ENCODE measurements around the gene OSTN. TPM values are rescaled to one million over a fixed set of nuclear protein-coding genes. Genes with fewer than 3 reads are reported as not detected.

The OSTN gene
- total and polyA plus RNA-seq, 10 donors = 0.03 TPM; not detected in 9

DNA sequence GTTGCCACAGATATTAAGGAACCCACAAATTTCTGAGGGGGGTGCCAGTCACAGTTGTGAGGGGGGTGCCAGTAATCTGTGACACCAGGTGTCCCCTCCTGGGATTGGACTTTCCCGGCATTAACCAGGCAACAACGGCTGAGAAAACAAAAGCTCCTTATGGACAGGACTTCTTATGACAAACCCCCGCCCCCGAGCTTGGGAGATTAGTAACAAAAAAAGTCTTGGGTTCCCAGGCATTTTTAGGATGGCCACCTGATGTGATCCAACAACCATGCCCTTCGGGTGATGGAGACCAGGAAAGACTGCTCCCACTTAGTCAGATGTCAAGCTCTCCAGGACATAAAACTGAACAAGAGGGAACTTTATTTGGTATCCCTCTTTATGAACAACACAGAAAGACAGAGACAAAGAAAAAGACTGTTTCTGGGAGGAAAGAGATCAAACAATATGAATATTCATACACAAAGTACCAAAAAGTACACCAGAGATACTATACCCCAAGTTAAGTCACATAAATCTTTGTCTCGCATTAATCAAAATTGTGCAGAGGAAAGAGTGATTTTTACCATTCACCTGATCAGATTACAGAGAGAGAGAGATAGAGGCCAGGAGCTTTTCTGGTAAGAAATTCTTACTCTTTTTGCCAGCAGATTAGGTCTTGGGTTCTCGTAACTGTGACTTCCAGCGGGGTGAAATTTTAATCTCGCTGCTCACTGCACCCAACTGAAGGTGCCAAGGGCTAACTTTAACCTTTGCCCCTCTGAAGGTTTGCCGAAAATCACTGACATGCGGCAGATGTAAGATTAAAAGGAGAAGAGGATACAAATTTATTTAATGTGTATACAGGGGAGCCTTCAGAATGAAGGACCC, 61.6 kb downstream of the OSTN start:
- H3K4me3 ChIP-seq = no peak overlapping the region
- no peaks in the 10 kb centered on the region for H3K36me3 ChIP-seq
- TF ChIP-seq POLR2AphosphoS5 (IDR thresholded peaks at IDR 0.05) (no peak), POLR2A (IDR thresholded peaks at IDR 0.05) (no peak)
- TF ChIP-seq, protein P1, sequence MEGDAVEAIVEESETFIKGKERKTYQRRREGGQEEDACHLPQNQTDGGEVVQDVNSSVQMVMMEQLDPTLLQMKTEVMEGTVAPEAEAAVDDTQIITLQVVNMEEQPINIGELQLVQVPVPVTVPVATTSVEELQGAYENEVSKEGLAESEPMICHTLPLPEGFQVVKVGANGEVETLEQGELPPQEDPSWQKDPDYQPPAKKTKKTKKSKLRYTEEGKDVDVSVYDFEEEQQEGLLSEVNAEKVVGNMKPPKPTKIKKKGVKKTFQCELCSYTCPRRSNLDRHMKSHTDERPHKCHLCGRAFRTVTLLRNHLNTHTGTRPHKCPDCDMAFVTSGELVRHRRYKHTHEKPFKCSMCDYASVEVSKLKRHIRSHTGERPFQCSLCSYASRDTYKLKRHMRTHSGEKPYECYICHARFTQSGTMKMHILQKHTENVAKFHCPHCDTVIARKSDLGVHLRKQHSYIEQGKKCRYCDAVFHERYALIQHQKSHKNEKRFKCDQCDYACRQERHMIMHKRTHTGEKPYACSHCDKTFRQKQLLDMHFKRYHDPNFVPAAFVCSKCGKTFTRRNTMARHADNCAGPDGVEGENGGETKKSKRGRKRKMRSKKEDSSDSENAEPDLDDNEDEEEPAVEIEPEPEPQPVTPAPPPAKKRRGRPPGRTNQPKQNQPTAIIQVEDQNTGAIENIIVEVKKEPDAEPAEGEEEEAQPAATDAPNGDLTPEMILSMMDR (IDR thresholded peaks at IDR 0.05 in 8 of 11, conservative IDR thresholded peaks at IDR 0.05 in 3 of 11) = no peak
- 88 to 95% (median 93%) methylated on average over 11 of the region's 11 CpGs for WGBS, 5 donors
- intact Hi-C loops (cut with DNase I; ENCODE audit: low total_unique reads) = no loop called here
- peaks cover 9 to 54% (median 28%) of the 10 kb centered on the region in 6 donors for H3K4me1 ChIP-seq
- no peaks in the 10 kb centered on the region for H3K27me3 ChIP-seq (replicated peaks in 1 of 7)
- DNase-seq = no peak
- no peak overlapping the region for H3K27ac ChIP-seq
- H3K9me3 ChIP-seq = no peaks in the 10 kb centered on the region

DNA sequence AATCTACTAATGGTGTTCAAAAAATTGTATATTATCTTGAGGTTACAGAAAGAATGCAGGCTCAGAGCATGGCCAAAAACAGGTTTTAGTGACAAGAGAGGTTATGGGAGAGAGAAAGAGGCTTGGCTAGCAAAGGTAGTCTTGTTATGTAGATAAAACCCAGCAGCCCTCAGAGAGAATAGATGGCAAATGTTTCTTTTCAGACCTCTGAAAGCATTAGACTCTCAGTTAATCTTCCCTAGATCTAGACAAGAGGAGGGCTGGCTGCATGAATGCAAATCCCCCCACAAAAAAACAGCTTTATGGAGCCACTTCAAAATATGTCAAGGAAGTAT, 62.2 kb downstream of the OSTN start:
- no peak for DNase-seq
- H3K27ac ChIP-seq = no peak overlapping the region
- no peaks in the 10 kb centered on the region for H3K9me3 ChIP-seq
- TF ChIP-seq, protein P1 (IDR thresholded peaks at IDR 0.05 in 8 of 11, conservative IDR thresholded peaks at IDR 0.05 in 3 of 11) = no peak
- TF ChIP-seq POLR2A (IDR thresholded peaks at IDR 0.05) = no peak
- no peak for TF ChIP-seq POLR2AphosphoS5 (IDR thresholded peaks at IDR 0.05)
- H3K4me3 ChIP-seq = no peak overlapping the region
- H3K4me1 ChIP-seq = peaks cover 9 to 50% (median 26%) of the 10 kb centered on the region in 6 donors
- intact Hi-C loops (cut with DNase I; ENCODE audit: low total_unique reads) = no loop called here
- no peaks in the 10 kb centered on the region for H3K36me3 ChIP-seq
- H3K27me3 ChIP-seq (replicated peaks in 1 of 7) = no peaks in the 10 kb centered on the region

DNA sequence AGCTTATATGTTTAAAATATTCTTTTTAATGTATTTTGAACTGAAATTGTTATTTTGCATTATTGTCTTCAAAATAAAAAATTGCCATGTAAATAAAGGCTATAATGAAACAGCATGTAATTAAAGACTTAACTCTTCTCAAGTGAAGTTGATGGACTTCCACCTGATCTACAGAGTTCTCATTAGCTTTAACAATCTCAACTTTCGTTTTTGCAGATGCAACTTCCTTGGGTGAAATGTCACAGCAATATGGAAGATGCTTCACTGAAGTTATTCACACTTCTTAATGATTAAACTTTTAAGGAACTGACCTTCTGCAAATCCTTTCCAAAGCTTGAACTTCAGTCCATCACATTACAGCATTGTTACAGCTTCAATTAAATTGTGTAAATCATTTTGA, 63.6 kb downstream of the OSTN start:
- Histone ChIP-seq H3K27me3 (replicated peaks in 1 of 7) (no peaks in the 10 kb centered on the region), H3K27ac (peak overlapping the region in 5 of 8 donors; percentile 0 to 71 (median 63)), H3K4me3 (no peak overlapping the region), H3K4me1 (peaks cover 9 to 41% (median 23%) of the 10 kb centered on the region in 6 donors), H3K9me3 (no peaks in the 10 kb centered on the region), H3K36me3 (no peaks in the 10 kb centered on the region)
- TF ChIP-seq, protein P1 (IDR thresholded peaks at IDR 0.05 in 8 of 11, conservative IDR thresholded peaks at IDR 0.05 in 3 of 11) = no peak
- TF ChIP-seq POLR2AphosphoS5 (IDR thresholded peaks at IDR 0.05) (no peak), POLR2A (IDR thresholded peaks at IDR 0.05) (no peak)
- no peak for DNase-seq
- 43 to 77% (median 45%) methylated on average over 1 of the region's 1 CpG for WGBS, 5 donors
- intact Hi-C loops (cut with DNase I; ENCODE audit: low total_unique reads) = no loop called here

DNA sequence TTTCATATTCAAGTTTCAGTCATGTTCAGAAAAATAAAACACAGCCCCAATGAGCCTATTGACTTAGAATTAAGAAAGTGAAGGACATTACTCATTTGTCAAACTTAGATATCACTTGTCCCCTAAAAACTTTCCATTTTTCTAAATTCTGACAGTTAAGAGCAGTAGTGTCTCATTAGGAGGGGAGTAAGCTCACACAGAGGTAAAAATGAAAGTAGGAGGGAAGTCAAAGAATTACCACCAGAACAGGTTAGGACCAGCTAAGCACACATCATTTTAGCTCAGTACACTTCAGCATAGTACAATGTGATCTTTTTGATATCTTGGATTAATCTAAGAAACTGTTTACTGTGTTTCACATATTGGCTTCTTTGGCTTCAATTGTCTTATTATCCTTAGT, 64.3 kb downstream of the OSTN start:
- H3K4me1 ChIP-seq = peaks cover 9 to 37% (median 23%) of the 10 kb centered on the region in 6 donors
- H3K9me3 ChIP-seq = no peaks in the 10 kb centered on the region
- TF ChIP-seq POLR2AphosphoS5 (IDR thresholded peaks at IDR 0.05) (no peak), POLR2A (IDR thresholded peaks at IDR 0.05) (no peak)
- TF ChIP-seq, protein P1 (IDR thresholded peaks at IDR 0.05 in 8 of 11, conservative IDR thresholded peaks at IDR 0.05 in 3 of 11) = no peak
- no peak for DNase-seq
- no peaks in the 10 kb centered on the region for H3K36me3 ChIP-seq
- H3K4me3 ChIP-seq = peak overlapping the region in 1 of 8 donors; percentile 6
- H3K27me3 ChIP-seq (replicated peaks in 1 of 7) = no peaks in the 10 kb centered on the region
- intact Hi-C loops (cut with DNase I; ENCODE audit: low total_unique reads) = no loop called here
- H3K27ac ChIP-seq = peak overlapping the region; percentile 0 to 71 (median 48)

Measured in spleen (tissue), 11 donors.